Body of pancreas (tissue), 4 donors: ENCODE results near the gene ATP8A2. TPM values are rescaled to one million over a fixed set of nuclear protein-coding genes. Genes with fewer than 3 reads are reported as not detected.
A peak's percentile ranks its signal among the peaks of the same experiment; 100 is the strongest.
"Not testable (repeated sequence)": the region's sequence is repeated elsewhere in the genome, so short reads cannot be mapped to it uniquely, and the experiment has no call there.

ENCODE experiments used
- ATAC-seq: fragments of 150-250 bp; one replicate; pipeline ENCODE4 v1.9.1; 2016
- DNase-seq, 4 donors: peaks; one replicate each; pipeline ENCODE4 v3.0.0-alpha.2; 2019
- H3K27ac ChIP-seq, 4 donors: fragments of 200-600 bp; sonication (generic); 1 replicate in 3 of 4; 2 replicates in 1 of 4; pipeline versions ENCODE4 v1.5.1 to v1.6.1; 2016 to 2019; ENCODE audit warnings: mild to moderate bottlenecking in 1 of 4, mixed read lengths in 1 of 4, moderate library complexity in 1 of 4
- H3K27me3 ChIP-seq, 2 donors: fragments of 200-600 bp; sonication (generic); one replicate each; pipeline ENCODE4 v1.6.0; 2016; ENCODE audit warnings: mild to moderate bottlenecking in 1 of 2
- H3K36me3 ChIP-seq, 2 donors: fragments of 200-600 bp; sonication (generic); replicated peaks in 1 of 2; 2 replicates each; pipeline ENCODE4 v1.5.1; 2016; ENCODE audit warnings: low read depth in 2 of 2; ENCODE audit not compliant: insufficient read depth in 1 of 2
- H3K4me1 ChIP-seq: fragments of 200-600 bp; sonication (generic); one replicate; pipeline ENCODE4 v1.6.0; 2016
- H3K4me3 ChIP-seq, 2 donors: fragments of 200-600 bp; sonication (generic); 1 replicate in 1 of 2; 2 replicates in 1 of 2; pipeline ENCODE4 v1.5.1; 2016 to 2019
- H3K9me3 ChIP-seq, 3 donors: fragments of 200-600 bp; sonication (generic); 1 replicate in 2 of 3; 2 replicates in 1 of 3; pipeline ENCODE4 v1.5.1; 2016
- POLR2A ChIP-seq, 3 donors: fragments of 450-650 bp; IDR thresholded peaks; one replicate each; pipeline ENCODE4 v1.6.1; 2016; ENCODE audit warnings: antibody characterized with exemption in 3 of 3, mild to moderate bottlenecking in 2 of 3
- WGBS, 2 donors: methylation state at CpG; one replicate each; pipeline ENCODE4 v1.1.5; 2017; 5-methylcytosine and 5-hydroxymethylcytosine counted together
- intact Hi-C: fragments of 100-400 bp; cut with DNase I; formaldehyde crosslinking; loops from one replicate; pipeline ENCODE4 v1.15.1; 2023
- small RNA-seq: library from RNA; depleted of rRNA; stranded (forward); fragments of <200 nt; gene quantifications from one replicate; pipeline ENCODE3, GENCODE V24; 2016
- total RNA-seq, 2 donors: library from RNA; depleted of rRNA; stranded (reverse); fragments of >200 nt; gene quantifications; one replicate each; pipeline ENCODE4 v1.1.0, GENCODE V29; 2016
- TF ChIP-seq, protein P1 (sequence below), 7 experiments: fragments of 450-650 bp in 4 of 7; fragments of 200-600 bp in 3 of 7; sonication (generic) in 3 of 7; IDR thresholded peaks; one replicate each; pipeline ENCODE4 v1.5.1; 2016 to 2019; ENCODE audit warnings: antibody characterized with exemption in 7 of 7

The ATP8A2 gene
- total RNA-seq, 2 donors from 2014 or later = under 0.01 TPM; not detected in 1

DNA sequence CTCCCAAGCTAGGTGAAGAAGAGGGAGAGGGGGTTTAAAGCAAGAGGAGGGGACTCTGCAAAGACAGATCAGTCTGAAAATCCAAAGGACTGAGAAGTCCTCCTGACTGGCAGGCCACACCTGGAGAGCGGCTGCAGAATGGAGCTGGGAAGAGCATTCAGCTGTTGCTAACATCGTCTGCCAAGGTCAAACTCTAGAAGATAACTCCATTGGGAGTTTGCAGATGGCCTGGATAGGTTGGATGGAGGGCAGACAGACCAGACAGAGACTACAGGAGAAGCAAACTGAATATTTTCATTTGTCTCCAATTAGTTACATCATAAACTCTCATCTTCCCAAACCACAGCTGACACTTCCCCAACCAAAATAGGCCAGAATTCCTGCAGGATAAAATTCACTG is 699.9 kb downstream of the ATP8A2 start:
- 72 to 76% methylated on average over 2 of the region's 2 CpGs for WGBS, 2 donors
- intact Hi-C loops = loop anchor here (5.0 kb wide), 1 partner anchor 499 kb away; no protein-coding TSS in a partner anchor

DNA sequence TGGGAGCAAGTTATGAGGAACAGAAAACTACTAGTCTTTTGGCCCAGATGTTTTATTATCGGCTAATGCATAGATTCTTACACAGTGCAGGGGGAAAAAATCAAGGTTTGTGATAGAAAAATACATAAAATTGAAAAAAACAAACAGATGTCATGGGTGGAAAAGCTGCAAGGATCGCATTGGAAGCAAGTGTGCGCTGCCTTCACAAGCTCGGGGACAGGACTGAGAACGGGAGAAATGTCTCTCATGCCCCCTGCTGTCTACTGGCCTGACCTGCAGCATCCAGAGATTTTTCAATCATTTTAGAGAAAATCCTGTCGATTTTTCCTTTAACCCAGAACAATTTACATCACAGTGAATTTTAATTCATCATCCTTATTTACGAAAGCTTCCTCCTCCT is 700.6 kb downstream of the ATP8A2 start:
- WGBS, 2 donors = 3 to 4% methylated on average over 5 of the region's 7 CpGs
- H3K9me3 ChIP-seq, H3K27me3 ChIP-seq, DNase-seq, H3K27ac ChIP-seq, H3K4me3 ChIP-seq, H3K36me3 ChIP-seq, H3K4me1 ChIP-seq: not testable (repeated sequence)
- peak; percentile 65 for ATAC-seq
- intact Hi-C loops = loop anchor here (5.0 kb wide), 1 partner anchor 500 kb away; no protein-coding TSS in a partner anchor
- TF ChIP-seq, protein P1, sequence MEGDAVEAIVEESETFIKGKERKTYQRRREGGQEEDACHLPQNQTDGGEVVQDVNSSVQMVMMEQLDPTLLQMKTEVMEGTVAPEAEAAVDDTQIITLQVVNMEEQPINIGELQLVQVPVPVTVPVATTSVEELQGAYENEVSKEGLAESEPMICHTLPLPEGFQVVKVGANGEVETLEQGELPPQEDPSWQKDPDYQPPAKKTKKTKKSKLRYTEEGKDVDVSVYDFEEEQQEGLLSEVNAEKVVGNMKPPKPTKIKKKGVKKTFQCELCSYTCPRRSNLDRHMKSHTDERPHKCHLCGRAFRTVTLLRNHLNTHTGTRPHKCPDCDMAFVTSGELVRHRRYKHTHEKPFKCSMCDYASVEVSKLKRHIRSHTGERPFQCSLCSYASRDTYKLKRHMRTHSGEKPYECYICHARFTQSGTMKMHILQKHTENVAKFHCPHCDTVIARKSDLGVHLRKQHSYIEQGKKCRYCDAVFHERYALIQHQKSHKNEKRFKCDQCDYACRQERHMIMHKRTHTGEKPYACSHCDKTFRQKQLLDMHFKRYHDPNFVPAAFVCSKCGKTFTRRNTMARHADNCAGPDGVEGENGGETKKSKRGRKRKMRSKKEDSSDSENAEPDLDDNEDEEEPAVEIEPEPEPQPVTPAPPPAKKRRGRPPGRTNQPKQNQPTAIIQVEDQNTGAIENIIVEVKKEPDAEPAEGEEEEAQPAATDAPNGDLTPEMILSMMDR (IDR thresholded peaks at IDR 0.05) = peak in 4 of 7 experiments; percentile 15 to 39 (median 32)

More for the DNA sequence above, 699.9 kb downstream of the ATP8A2 start:
- Histone ChIP-seq H3K27me3 (no peaks in the 10 kb centered on the region), H3K9me3 (no peaks in the 10 kb centered on the region), H3K36me3 (no peaks in the 10 kb centered on the region), H3K4me3 (no peak overlapping the region), H3K4me1 (no peaks in the 10 kb centered on the region), H3K27ac (no peak overlapping the region)
- DNase-seq = no peak
- no peak for ATAC-seq
- TF ChIP-seq, protein P1 (IDR thresholded peaks at IDR 0.05) = no peak
- no peak for TF ChIP-seq POLR2A (IDR thresholded peaks at IDR 0.05)

DNA sequence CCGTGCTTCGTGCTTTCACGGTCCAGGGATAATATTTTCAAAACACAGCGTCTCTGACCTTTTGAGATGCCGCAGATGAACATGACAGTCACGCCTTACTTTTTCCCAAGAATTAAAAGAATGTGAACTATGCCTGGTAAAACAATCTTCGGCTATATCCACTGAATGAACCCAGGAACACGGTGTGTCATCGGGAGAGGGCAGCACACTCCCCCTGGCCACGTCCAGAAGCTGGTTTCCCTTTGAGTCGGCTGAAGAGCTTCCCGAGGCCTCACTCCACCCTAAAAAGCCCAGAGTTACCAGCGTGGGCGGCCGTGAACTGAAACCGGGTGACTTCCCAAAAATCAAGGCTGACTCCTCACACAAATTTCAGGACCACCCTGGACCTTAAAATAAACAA is 702.9 kb downstream of the ATP8A2 start:
- H3K4me1 ChIP-seq = no peaks in the 10 kb centered on the region
- no peak for ATAC-seq
- 16 to 28% methylated on average over 16 of the region's 16 CpGs for WGBS, 2 donors
- no peak overlapping the region for H3K27ac ChIP-seq
- H3K9me3 ChIP-seq = no peaks in the 10 kb centered on the region
- no peaks in the 10 kb centered on the region for H3K36me3 ChIP-seq
- H3K27me3 ChIP-seq = no peaks in the 10 kb centered on the region
- intact Hi-C loops = loop anchor here (5.0 kb wide), 1 partner anchor 502 kb away; no protein-coding TSS in a partner anchor
- no peak for TF ChIP-seq POLR2A (IDR thresholded peaks at IDR 0.05)
- TF ChIP-seq, protein P1 (IDR thresholded peaks at IDR 0.05) = no peak
- no peak for DNase-seq
- no peak overlapping the region for H3K4me3 ChIP-seq

Small RNA genes within 50 kb of the gene (small RNA-seq; reads per million reads assigned to genes)
- not detected for gene RN7SL741P
- gene RNU6-78P = not detected
- not detected for gene RNY1P3

Other genes starting within 250 kb of the ATP8A2 start
- not detected for gene AMER2, start 199.7 kb upstream of the ATP8A2 start, total RNA-seq
- 10 to 100 TPM; 11.2 to 13.2 TPM for gene MTMR6, start 84.5 kb upstream of the ATP8A2 start, total RNA-seq
- gene NUP58, start 70.3 kb upstream of the ATP8A2 start, total RNA-seq = 10 to 100 TPM; 22.7 to 30.9 TPM